ENCODE results near the gene CD93.

CD93 gene

DNA sequence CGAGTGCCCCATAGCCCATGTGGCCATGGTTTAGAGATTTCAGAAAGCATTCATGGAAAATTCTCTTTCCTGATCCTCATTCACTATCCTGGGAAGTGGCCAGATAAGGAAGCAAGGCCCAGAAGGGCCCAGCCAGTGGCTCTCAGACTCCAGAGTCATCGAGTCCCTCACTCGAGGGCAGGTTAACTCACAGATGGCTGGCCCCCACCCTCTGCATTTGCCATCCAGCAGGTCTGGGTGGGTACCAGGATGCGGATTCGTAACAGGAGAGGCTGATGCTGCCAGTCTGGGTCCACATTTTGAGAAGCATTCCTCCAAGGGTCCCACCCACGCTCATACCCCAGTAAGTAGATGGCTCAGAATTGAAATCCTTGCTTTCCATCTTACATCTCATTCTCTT, 54.8 kb downstream of the CD93 start:
- TF ChIP-seq POLR2AphosphoS5 (IDR thresholded peaks at IDR 0.05; ENCODE audit: low read depth, low read length): no peak
